Natural killer cell (primary cell): Measurements from ENCODE around the gene INTS7. TPM values are rescaled to one million over a fixed set of nuclear protein-coding genes. Genes with fewer than 3 reads are reported as not detected.

Experiments used
- ATAC-seq, 3 donors: fragments of 150-1000 bp in 2 of 3; fragments of 200-7000 bp in 1 of 3; cut with Tn5 transposase; 1 replicate in 1 of 3; 2 replicates in 2 of 3; pipeline ENCODE4 v1.10.0; 2021; ENCODE audit warnings: mild to moderate bottlenecking in 2 of 3, moderate library complexity in 2 of 3
- DNase-seq, 2 donors: peaks; one replicate each; pipeline versions ENCODE4 v3.0.0 to v3.0.0-alpha.2; 2013 to 2021; ENCODE audit warnings: mixed read lengths in 1 of 2
- H3K27ac ChIP-seq: one replicate; pipeline ENCODE4 v1.5.1; 2013; ENCODE audit warnings: mild to moderate bottlenecking, low read length
- H3K27me3 ChIP-seq: one replicate; pipeline ENCODE4 v1.6.1; 2013; ENCODE audit warnings: low read length; ENCODE audit not compliant: control insufficient read depth, insufficient read depth
- H3K36me3 ChIP-seq: one replicate; pipeline ENCODE4 v1.6.1; 2013; ENCODE audit warnings: low read length; ENCODE audit not compliant: control insufficient read depth, insufficient read depth
- H3K4me1 ChIP-seq: one replicate; pipeline ENCODE4 v1.6.1; 2013; ENCODE audit warnings: low read length; ENCODE audit not compliant: control insufficient read depth, insufficient read depth
- H3K4me3 ChIP-seq: one replicate; pipeline ENCODE4 v1.5.1; 2013; ENCODE audit warnings: low read length
- H3K9me3 ChIP-seq: one replicate; pipeline ENCODE4 v1.6.1; 2013; ENCODE audit warnings: low read length; ENCODE audit not compliant: control insufficient read depth, insufficient read depth
- H3K27ac Mint-ChIP-seq, 2 donors: one replicate each; pipeline ENCODE4 v1.8.0; 2022; ENCODE audit warnings: mild to moderate bottlenecking in 2 of 2, mixed read lengths in 2 of 2, moderate library complexity in 1 of 2
- H3K27me3 Mint-ChIP-seq, 2 donors: one replicate each; pipeline ENCODE4 v1.8.0; 2022; ENCODE audit warnings: low read depth in 2 of 2, mixed read lengths in 2 of 2
- H3K36me3 Mint-ChIP-seq: one replicate; pipeline ENCODE4 v1.8.0; 2022; ENCODE audit warnings: mixed read lengths
- H3K4me1 Mint-ChIP-seq, 2 donors: one replicate each; pipeline ENCODE4 v1.8.0; 2022; ENCODE audit warnings: mixed read lengths in 2 of 2
- H3K4me3 Mint-ChIP-seq: one replicate; pipeline ENCODE4 v1.8.0; 2022; ENCODE audit warnings: mild to moderate bottlenecking, moderate library complexity, mixed read lengths
- H3K9me3 Mint-ChIP-seq, 2 donors: one replicate each; pipeline ENCODE4 v1.8.0; 2022; ENCODE audit warnings: mixed read lengths in 2 of 2
- CTCF ChIP-seq: fragments of 200-600 bp; IDR thresholded peaks from one replicate; pipeline ENCODE4 v1.8.0; 2022; ENCODE audit warnings: antibody characterized with exemption
- WGBS: methylation state at CpG from one replicate; pipeline ENCODE4 v1.1.7; 2013; ENCODE audit warnings: missing lambda C conversion rate; ENCODE audit not compliant: insufficient coverage; 5-methylcytosine and 5-hydroxymethylcytosine counted together
- intact Hi-C: fragments of 100-400 bp; cut with micrococcal nuclease; formaldehyde crosslinking; loops from one replicate; pipeline ENCODE4 v1.14.2; 2022
- total RNA-seq, 4 donors: library from RNA; stranded (reverse); fragments of 120-200 nt in 1 of 4; gene quantifications; one replicate each; pipeline versions ENCODE4 v1.2.3 to v1.2.4, GENCODE V29; 2013 to 2022

The INTS7 gene
- total RNA-seq, 3 donors from 2014 or later (not counting 1 experiment from before 2014, with no cell fraction given) = 10.0 to 20.3 (median 11.0) TPM

- H3K27me3 ChIP-seq = no peaks in the 10 kb centered on the region
- no peaks in the 10 kb centered on the region for H3K9me3 Mint-ChIP-seq
These were observed 134.9 kb downstream of the INTS7 start for GRCh38 chr1:211900441-211900840.

GRCh38 chr1:211896958-211897357, 138.4 kb downstream of the INTS7 start:
- no peaks in the 10 kb centered on the region for H3K9me3 Mint-ChIP-seq
- Histone ChIP-seq H3K27me3 (no peaks in the 10 kb centered on the region), H3K27ac (no peak overlapping the region), H3K36me3 (no peaks in the 10 kb centered on the region), H3K4me1 (no peaks in the 10 kb centered on the region), H3K4me3 (no peak overlapping the region), H3K9me3 (no peaks in the 10 kb centered on the region)
- H3K27me3 Mint-ChIP-seq = no peaks in the 10 kb centered on the region
- intact Hi-C loops = no loop called here
- no peaks in the 10 kb centered on the region for H3K36me3 Mint-ChIP-seq
- no peaks in the 10 kb centered on the region for H3K4me1 Mint-ChIP-seq
- WGBS = 87% methylated on average over 9 of the region's 9 CpGs
- ATAC-seq = no peak
- no peak overlapping the region for H3K4me3 Mint-ChIP-seq
- H3K27ac Mint-ChIP-seq = no peak overlapping the region
- no peak for TF ChIP-seq CTCF
- no peak for DNase-seq

More at GRCh38 chr1:211900441-211900840, 134.9 kb downstream of the INTS7 start:
- 91% methylated on average over 2 of the region's 2 CpGs for WGBS
- H3K4me3 Mint-ChIP-seq = no peak overlapping the region
- no peak for DNase-seq
- Histone ChIP-seq H3K27ac (no peak overlapping the region), H3K36me3 (no peaks in the 10 kb centered on the region), H3K4me1 (no peaks in the 10 kb centered on the region), H3K4me3 (no peak overlapping the region), H3K9me3 (no peaks in the 10 kb centered on the region)
- no peaks in the 10 kb centered on the region for H3K4me1 Mint-ChIP-seq
- no peaks in the 10 kb centered on the region for H3K27me3 Mint-ChIP-seq
- ATAC-seq = no peak
- H3K36me3 Mint-ChIP-seq = no peaks in the 10 kb centered on the region
- no peak overlapping the region for H3K27ac Mint-ChIP-seq
- intact Hi-C loops = no loop called here
- TF ChIP-seq CTCF = no peak

GRCh38 chr1:211895126-211895759, 140.1 kb downstream of the INTS7 start:
- Mint-ChIP-seq H3K27me3 (no peaks in the 10 kb centered on the region), H3K27ac (no peak overlapping the region), H3K9me3 (no peaks in the 10 kb centered on the region), H3K4me3 (no peak overlapping the region), H3K36me3 (no peaks in the 10 kb centered on the region), H3K4me1 (peaks cover 2 to 11% of the 10 kb centered on the region in 2 donors)
- no peak for ATAC-seq
- Histone ChIP-seq H3K4me3 (no peak overlapping the region), H3K27me3 (no peaks in the 10 kb centered on the region), H3K9me3 (no peaks in the 10 kb centered on the region), H3K36me3 (no peaks in the 10 kb centered on the region), H3K4me1 (peaks cover 8% of the 10 kb centered on the region), H3K27ac (no peak overlapping the region)
- no peak for DNase-seq
- 80% methylated on average over 3 of the region's 3 CpGs for WGBS
- intact Hi-C loops = no loop called here
- no peak for TF ChIP-seq CTCF

- 98% methylated on average over 4 of the region's 5 CpGs for WGBS
- intact Hi-C loops = no loop called here
- peaks cover 7 to 15% of the 10 kb centered on the region in 2 donors for H3K4me1 Mint-ChIP-seq
- no peak overlapping the region for H3K27ac Mint-ChIP-seq
- ATAC-seq (no peak), DNase-seq (no peak)
- no peaks in the 10 kb centered on the region for H3K36me3 Mint-ChIP-seq
- Histone ChIP-seq H3K27me3 (no peaks in the 10 kb centered on the region), H3K4me3 (no peak overlapping the region), H3K27ac (no peak overlapping the region), H3K4me1 (peaks cover 12% of the 10 kb centered on the region), H3K9me3 (no peaks in the 10 kb centered on the region), H3K36me3 (no peaks in the 10 kb centered on the region)
- no peak overlapping the region for H3K4me3 Mint-ChIP-seq
- no peaks in the 10 kb centered on the region for H3K9me3 Mint-ChIP-seq
- TF ChIP-seq CTCF = no peak
- no peaks in the 10 kb centered on the region for H3K27me3 Mint-ChIP-seq
These were observed 141.0 kb downstream of the INTS7 start for GRCh38 chr1:211894312-211894711.
